GM18499 (cell line): ENCODE measurements around the gene CASP5.
A peak's percentile ranks its signal among the peaks of the same experiment; 100 is the strongest.
"Not testable (repeated sequence)": the region's sequence is repeated elsewhere in the genome, so short reads cannot be mapped to it uniquely, and the experiment has no call there.

ENCODE experiments used
- ATAC-seq: cut with Tn5 transposase; IDR thresholded peaks from one replicate; pipeline ENCODE4 v1.9.1; 2021; ENCODE audit warnings: moderate number of reproducible peaks; ENCODE audit not compliant: insufficient read depth, unreplicated experiment

CASP5 gene

DNA sequence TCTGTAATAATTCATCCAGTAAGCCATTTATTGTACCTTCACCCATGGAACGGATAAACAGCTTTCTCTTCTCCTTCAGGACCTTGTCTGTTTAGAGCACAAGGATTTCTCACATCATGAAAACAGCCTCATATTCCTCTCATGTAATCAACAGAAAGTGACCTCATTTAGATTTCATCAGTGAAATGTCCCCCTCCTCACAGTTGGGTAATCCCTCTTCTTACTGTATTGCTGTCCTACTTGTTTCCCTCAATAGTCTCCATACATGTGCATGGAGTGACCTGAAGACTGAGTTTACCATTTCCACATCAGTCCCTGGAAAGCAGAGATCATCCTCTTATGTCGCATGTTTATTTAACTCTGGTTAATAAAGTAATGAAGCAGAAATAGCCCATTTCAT, 11.4 kb upstream of the CASP5 start:
- not testable (repeated sequence) for ATAC-seq

DNA sequence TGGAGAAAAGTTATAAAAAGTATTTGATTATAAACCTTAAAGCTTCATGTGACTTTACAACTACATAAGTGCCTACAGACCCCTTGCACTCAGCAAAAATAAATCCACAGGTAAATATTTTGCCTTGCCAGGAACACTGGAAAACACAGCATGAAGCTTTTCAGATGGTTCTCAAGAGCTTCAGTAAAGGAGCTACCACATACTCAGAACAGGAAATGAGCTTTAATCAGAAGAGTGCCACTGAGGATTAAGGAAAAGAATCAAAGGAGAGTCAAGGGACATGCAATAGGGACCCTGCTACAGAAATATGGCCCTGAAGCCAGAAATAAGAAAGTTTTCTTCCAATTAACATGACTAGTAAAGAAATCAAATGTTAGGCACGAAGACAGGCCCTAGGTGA, 10.8 kb upstream of the CASP5 start:
- no peak for ATAC-seq

DNA sequence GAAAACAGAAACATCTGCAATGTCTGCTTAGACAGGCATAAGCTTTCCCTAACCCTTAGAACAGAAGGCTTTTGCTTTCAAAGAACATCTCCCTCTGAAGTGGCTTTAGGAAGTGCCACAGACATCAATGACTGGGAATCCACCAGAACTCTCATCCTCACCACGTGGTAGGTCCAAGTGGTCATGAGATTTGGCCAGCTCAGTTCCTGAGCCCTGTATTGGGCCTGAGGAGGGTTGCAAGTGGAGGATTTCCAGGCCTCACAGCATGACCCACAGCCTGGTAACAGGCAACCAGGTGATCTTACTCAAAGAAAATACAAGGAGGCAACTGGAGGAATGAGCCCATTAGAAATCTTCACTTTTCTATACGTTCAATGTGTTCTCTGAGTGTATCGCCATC, 10.4 kb upstream of the CASP5 start:
- ATAC-seq = no peak

DNA sequence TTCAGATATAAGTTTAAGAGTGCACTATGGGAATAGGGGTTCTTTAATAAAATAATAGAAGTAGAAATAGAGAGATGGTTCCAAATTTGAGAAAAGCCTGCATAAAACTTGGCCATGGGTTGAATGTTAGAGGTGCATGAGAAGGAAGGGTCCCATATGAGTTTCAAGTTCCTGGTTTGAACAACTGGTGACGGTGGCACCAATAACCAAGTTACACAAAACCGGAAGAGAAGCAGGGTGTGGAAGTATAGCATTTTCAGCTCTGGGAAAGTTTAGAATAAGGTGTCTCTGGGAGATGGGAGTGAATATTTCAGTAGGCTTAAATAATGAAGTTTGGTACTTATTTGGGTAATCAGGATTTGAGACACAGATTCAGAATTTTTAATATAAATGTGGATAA, 9.5 kb upstream of the CASP5 start:
- no peak for ATAC-seq

DNA sequence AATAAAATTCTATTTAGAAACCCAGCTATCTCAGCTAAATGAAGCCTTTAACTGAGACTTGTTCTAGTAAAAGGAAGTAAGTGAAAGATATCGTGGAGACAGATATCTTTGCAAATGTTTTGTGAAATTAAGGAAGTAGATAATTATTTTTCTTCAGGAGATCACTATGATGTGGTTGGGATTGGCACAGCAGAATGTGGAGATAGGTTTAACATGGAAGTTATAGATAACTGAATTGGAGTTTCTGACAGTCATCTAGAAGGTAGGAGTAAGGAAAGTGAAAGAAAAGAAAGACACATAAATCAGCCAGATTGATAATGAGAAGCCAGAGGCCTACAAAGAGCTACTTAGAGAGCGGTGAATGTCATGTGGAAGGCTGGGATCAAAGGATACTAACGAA, 4.7 kb upstream of the CASP5 start:
- no peak for ATAC-seq

DNA sequence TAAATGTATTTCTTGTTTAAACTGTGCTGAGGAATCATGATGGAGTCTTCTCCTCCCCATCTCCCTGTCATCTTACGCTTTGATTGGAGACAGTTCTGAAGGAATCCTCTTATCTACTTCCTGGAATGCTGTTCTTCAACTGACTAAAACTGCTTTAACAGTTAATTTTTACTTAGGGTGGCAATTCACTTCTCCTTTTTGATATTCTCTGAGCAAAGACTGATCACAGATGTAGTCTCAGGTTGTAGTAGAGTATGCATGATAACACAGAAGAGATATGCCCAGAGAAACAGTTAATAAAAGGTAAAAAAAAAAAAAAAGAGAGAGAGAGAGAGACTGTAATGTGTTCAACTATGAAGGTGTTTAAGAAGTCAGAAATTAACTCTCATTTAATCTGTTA, 1.4 kb upstream of the CASP5 start:
- no peak for ATAC-seq

DNA sequence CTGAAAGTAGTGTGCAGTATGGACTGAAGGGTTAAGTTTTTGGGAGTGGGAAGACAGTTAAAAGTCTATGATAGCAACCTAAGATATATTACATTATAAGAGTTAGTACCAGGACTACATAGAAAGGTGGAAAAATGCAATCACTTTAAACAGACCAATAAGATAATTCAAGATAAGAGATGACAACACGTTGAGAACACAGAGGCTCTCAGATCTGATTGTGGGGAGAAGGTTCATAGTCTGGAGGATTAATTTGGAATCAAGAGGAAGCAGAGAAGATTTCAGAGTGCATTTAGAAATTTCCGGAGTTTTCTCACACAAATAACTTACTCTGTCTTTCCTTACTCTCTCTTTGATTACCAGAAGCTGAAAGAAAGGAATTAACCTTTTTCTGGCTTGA, 441 bp downstream of the CASP5 start:
- no peak for ATAC-seq

DNA sequence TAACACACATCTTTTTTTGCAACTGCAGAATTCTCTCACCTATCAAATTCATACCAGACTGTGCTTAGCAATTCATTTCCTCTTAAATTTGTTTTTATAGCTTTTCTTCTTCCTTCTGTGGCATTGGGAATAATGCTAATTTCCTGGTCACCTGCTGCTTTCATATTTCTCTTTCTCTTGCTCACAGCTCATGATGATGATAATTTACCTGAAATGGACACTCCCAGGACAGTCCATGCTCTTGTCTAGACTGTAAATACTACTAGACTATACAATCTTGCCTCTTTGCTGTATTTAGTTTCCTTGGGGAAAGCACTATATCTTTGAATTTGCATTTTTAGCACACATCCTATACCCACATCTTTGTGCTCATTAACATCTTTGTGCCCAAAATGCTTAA, 15.5 kb downstream of the CASP5 start:
- no peak for ATAC-seq

DNA sequence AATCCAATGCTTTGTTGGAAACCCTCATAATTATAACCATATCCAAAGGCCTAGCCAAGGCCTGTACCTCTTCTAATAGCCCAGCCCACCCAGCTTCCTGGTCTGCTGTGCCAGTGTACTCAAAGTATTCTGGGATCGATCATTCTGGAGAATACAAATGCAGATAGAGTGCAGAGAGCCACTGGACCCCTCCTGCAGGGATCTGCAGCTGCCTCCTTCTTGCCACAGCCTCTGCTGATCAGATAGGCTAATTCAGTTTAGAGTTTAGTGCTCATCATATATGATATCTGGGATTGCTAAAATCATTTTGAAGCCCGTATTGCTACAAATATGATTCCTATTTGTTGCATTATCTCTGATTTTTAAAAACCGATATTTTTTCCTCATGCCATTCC, 17.5 kb downstream of the CASP5 start:
- no peak for ATAC-seq

DNA sequence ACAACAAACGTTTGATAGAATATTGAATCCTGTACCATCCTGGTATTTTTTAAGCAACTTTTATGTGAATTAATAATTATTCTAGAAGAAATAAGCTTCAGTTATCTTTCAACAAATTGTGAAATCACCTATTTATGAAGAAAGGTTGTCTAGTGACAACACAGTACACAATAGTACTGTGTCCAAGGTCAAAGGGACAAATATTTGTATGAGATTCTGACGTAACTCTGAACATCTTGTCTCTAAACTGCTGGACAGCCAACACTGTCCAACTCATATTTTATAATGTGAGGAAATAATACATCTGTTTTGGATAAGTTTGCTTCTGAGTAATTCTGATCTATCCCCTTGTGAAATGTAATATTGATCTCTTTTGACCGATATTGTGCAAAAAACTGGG, 18.9 kb downstream of the CASP5 start:
- no peak for ATAC-seq

DNA sequence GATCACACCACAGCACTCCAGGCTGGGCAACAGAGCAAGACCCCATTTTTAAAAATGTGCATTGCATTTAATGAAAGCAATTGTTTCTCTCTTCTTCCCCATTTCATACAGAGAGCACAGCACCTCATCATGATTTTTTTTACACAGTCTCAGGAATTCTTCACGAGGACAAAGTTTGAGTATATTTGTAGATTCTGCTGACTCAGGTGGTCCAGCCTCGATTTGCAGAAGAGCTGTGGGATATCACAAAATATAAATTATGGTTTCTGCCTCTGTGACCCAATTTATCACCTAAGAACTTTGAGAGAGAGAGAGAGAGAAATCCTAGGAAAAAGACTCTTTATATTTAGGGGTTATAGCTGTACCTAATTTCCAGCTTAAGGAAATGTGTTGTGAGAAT, 19.8 kb downstream of the CASP5 start:
- ATAC-seq = no peak

DNA sequence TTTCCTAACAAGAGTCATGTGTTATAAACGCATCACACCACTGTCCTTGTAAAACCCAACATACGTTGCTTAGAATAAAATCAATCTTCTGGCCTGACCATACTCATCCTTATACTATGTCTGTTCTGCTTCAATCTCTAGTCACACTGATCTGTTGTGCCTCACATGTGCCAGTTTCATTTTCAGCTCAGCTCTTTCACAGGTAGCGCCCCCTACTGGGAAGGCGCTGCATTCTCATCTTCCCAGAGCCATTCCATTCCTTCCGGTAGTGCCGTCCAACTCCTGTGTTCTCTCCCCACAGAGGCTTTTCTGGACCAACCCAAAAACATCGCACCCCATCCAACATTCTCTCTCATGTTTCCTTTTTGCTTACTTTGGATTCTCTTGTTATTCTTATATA, 22.2 kb downstream of the CASP5 start:
- ATAC-seq = peak; percentile 76

DNA sequence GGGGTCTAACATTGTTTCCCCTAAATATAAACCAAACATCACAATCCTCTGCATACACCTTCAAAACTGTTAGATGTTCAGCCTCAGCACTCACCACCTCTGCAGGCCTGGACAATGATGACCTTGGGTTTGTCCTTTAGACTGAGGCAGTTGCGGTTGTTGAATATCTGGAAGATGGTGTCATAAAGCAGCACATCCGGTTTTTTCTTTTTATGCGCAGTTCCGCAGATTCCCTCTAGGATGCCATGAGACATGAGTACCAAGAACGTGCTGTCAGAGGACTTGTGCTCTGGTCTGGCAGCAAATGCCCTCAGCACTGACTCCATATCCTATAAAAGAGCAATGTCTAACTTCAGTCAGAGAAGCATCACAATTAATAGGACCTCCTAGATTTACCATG, 22.8 kb downstream of the CASP5 start:
- ATAC-seq = no peak

DNA sequence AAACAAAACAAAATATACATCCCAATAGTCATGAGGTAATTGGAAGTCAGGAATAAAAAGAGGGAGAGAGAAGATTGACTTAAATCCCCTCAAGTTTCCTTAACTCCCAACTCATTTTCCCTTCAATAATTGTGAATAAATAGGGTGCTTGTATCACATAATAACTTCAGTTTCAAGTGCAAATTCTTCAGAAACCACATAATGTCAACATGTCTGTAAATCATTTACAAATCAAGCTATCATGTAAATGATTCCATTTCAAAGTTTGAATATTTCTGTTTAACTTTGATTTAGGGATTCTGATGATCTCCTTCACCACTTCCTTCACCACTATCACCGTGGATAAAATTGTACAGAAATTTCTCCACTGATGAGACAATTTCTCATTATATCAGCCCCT, 23.2 kb downstream of the CASP5 start:
- ATAC-seq = no peak

DNA sequence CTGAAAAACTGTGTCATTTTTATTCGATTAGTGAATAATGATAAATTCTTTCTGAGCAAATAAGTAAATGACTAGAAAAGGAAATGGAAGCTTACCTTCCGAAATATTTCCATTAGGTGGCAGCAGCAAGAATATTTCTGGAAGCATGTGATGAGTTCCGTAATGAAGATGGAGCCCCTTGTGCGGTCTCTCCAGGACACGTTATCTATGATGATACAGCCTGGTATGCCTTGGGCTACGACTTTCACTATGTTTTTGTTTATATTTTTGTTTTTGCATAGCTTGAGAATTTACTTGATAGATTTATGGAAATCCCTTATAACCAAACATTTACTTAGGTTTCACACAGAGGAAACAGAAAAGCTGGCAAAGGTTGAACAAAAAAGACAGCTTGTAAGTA, 25.7 kb downstream of the CASP5 start:
- no peak for ATAC-seq

DNA sequence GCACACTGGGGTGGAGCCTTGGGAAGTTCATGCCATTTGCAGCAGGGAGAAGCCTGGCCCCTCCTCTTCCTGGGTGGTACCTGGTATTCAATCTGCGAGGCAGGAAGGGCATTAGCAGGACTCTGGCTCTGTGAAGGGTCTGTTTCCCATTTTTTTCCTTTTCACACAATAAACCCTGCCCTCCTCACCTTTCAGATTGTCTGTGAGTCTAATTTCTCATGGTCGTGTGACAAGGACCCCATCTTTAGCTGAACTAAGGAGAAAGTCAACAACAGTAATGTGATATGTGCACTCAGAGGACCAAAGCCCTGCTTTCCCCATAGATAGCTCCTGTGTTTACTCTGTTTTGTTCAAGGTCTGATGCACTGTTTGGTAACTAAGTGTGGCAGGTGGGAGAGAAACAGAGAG, 28.0 kb downstream of the CASP5 start:
- no peak for ATAC-seq

DNA sequence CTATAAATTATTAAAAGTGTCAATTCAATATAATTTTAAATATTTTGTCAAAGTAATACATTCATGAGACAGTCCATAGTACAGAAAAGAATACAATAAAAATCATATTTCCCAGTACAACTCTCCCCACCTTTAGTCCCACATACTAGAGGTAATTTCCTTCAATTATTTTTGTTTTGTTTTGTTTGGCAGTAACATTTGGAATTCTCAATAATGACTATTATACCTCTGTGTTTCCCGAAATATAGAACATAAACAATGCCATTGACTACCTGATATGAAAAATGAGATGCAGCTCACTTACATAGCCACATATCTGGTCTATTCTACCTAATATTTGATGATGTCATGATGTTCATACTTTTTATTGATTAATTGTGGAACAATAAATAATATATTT, 30.2 kb downstream of the CASP5 start:
- ATAC-seq = no peak

DNA sequence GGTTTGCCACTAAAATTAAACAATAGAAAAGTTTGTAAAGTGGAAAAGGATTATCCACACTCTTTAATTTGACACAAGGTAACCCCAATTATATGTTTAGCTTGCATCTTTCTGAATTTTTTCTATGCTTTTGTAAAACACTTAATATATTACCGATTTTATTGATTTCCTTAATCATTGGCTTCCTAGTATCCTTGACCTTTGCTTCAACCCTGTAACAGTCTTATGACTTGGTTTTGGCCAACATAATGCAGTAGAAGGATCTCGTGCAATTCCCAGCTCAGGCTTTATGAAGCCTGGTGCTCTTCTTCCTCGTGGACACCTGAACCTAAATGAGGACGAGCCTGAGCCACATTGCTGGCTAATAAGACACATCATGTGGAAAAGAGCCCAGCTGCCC, 31.0 kb downstream of the CASP5 start:
- no peak for ATAC-seq

DNA sequence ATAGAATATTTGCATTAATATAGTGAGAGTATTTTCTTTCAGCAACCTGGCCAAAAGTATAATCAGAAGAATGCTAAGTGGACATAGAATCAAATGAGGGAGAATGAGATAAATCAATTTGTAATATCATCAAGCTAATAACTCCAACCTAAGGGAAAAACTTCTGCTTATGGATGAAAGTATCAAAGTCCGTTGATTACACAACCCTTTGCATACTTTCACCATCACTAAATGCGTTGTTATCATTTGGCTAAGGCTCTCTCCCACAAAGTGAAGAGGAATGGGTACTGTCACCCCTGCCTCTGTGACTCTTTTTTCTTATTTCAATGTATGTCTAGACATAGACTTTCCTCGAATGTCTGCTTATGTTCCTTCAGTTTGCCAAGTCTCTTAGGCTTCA, 38.2 kb downstream of the CASP5 start:
- no peak for ATAC-seq

DNA sequence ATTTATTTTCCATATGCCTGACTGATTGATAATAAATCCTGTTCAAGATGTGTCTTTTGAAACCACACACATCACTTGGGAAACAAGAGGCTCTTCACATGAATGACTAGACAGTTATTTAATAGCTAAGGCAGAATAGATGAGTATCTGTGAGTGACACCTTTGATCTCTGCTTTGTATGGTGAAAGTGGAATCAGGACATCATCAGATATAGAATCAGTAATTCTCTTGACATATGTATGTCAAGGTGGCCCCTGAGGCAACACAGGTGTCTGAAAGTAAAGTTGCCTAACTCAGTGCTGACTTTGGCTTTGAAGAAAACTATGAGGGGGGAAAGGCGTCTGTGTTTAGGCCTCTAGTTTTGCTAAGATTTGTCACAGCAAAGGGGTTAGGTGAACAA, 43.1 kb downstream of the CASP5 start:
- no peak for ATAC-seq

DNA sequence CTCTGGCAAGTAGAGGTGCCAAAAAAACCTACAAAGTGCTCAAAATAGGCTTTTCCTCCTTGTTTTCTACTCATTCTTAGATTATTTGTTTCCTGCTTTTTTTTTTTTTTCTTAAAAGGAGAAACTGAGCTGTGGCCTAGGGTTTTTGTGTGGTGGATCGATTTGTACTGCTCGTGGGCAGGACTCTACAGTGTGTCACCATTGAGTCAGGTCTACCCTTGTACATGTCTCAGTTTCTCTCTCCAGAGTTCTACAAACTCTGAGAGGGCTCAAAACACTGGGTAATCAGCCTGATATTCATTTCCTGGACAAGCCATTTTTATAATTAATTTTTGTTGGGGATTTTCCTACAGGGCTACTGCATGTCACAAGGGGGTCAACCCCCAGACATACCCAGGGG, 49.4 kb downstream of the CASP5 start:
- no peak for ATAC-seq

DNA sequence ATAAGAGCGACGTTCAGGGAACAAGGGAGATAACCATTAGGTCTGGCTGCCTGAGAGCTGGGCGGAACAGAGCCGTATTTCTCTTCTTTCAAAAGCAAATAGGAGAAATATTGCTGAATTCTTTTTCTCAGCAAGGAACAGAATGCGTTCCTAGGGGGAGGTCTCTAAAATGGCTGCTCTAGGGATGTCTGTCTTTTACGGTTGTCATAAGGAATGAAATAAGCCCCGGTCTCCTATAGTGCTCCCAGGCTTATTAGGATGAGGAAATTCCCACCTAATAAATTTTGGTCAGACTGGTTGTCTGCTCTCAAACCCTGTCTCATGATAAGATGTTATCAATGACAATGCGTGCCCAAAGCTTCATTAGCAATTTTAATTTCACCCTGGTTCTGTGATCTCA, 50.0 kb downstream of the CASP5 start:
- ATAC-seq = not testable (repeated sequence)

DNA sequence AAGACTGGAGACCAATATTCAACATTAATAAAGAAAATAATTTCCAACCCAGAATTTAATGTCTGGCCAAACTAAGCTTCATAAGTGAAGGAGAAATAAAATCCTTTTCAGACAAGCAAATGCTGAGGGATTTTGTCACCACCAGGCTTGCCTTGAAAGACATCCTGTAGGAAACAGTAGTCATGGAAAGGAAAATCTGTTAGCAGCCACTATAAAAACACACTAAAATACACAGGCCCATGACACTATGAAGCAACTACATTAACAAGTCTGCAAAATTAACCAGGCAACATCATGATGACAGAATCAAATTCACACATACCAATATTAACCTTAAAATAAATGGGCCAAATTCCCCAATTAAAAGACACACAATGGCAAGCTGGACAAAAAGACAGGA, 52.2 kb downstream of the CASP5 start:
- ATAC-seq = no peak
